GM18909 (cell line): ENCODE measurements around the gene ZNF783.
"Not testable (repeated sequence)": the region's sequence is repeated elsewhere in the genome, so short reads cannot be mapped to it uniquely, and the experiment has no call there.

Experiments
- ATAC-seq: cut with Tn5 transposase; IDR thresholded peaks from one replicate; pipeline ENCODE4 v1.9.1; 2021; ENCODE audit warnings: mild to moderate bottlenecking; ENCODE audit not compliant: unreplicated experiment, poor library complexity

The ZNF783 gene

GRCh38 chr7:149261829-149262617, at the start of gene ZNF783:
TSS of gene ZNF783 (plus strand) at chr7:149262196. CDS start at chr7:149262334, 138 bp downstream.
- ATAC-seq: peak; percentile 90

GRCh38 chr7:149214020-149214720, 47.8 kb upstream of the ZNF783 start:
- ATAC-seq: no peak

GRCh38 chr7:149216402-149216801, 45.6 kb upstream of the ZNF783 start:
- no peak for ATAC-seq

- ATAC-seq: no peak
These were observed 44.4 kb upstream of the ZNF783 start for GRCh38 chr7:149217570-149217969.

GRCh38 chr7:149218469-149219420, 43.3 kb upstream of the ZNF783 start:
- no peak for ATAC-seq

GRCh38 chr7:149220534-149220933, 41.5 kb upstream of the ZNF783 start:
- no peak for ATAC-seq

- ATAC-seq: no peak
These were observed 38.8 kb upstream of the ZNF783 start for GRCh38 chr7:149223176-149223575.

GRCh38 chr7:149223761-149224160, 38.2 kb upstream of the ZNF783 start:
- no peak for ATAC-seq

- ATAC-seq: no peak
These were observed 37.6 kb upstream of the ZNF783 start for GRCh38 chr7:149224352-149224751.

- no peak for ATAC-seq
These were observed 36.9 kb upstream of the ZNF783 start for GRCh38 chr7:149225106-149225505.

- no peak for ATAC-seq
These were observed 36.3 kb upstream of the ZNF783 start for GRCh38 chr7:149225656-149226055.

- not testable (repeated sequence) for ATAC-seq
These were observed 35.6 kb upstream of the ZNF783 start for GRCh38 chr7:149226366-149226765.

GRCh38 chr7:149226840-149227494, 35.0 kb upstream of the ZNF783 start:
- no peak for ATAC-seq

GRCh38 chr7:149228831-149229471, 33.0 kb upstream of the ZNF783 start:
- ATAC-seq: no peak

- ATAC-seq: no peak
These were observed 32.5 kb upstream of the ZNF783 start for GRCh38 chr7:149229526-149229925.

GRCh38 chr7:149232362-149232761, 29.6 kb upstream of the ZNF783 start:
- no peak for ATAC-seq

- ATAC-seq: not testable (repeated sequence)
These were observed 28.3 kb upstream of the ZNF783 start for GRCh38 chr7:149233655-149234204.

- ATAC-seq: no peak
These were observed 24.5 kb upstream of the ZNF783 start for GRCh38 chr7:149237502-149237901.

- ATAC-seq: no peak
These were observed 23.9 kb upstream of the ZNF783 start for GRCh38 chr7:149238051-149238450.
